ENCODE data around the gene CDK16.
A peak's percentile ranks its signal among the peaks of the same experiment; 100 is the strongest.

Gene CDK16

GRCh38 chrX:47184486-47184885 is 34.0 kb upstream of the CDK16 start:
- DNase-seq (ENCODE audit: low read depth, low spot score), result no peak
- no peak overlapping the region for H3K27ac ChIP-seq

GRCh38 chrX:47185241-47185640 is 33.2 kb upstream of the CDK16 start:
- H3K27ac ChIP-seq, result no peak overlapping the region
- no peak for DNase-seq (ENCODE audit: low read depth, low spot score)

- no peak overlapping the region for H3K27ac ChIP-seq
- no peak for DNase-seq (ENCODE audit: low read depth, low spot score)
These were observed 32.3 kb upstream of the CDK16 start for GRCh38 chrX:47186096-47186740.

- no peak overlapping the region for H3K27ac ChIP-seq
- no peak for DNase-seq (ENCODE audit: low read depth, low spot score)
These were observed 31.3 kb upstream of the CDK16 start for GRCh38 chrX:47187106-47187677.

GRCh38 chrX:47189906-47190305 is 28.6 kb upstream of the CDK16 start:
- DNase-seq (ENCODE audit: low read depth, low spot score), result no peak
- H3K27ac ChIP-seq, result no peak overlapping the region

GRCh38 chrX:47190445-47191269 is 27.8 kb upstream of the CDK16 start:
- peak; percentile 56 for DNase-seq (ENCODE audit: low read depth, low spot score)
- peak overlapping the region; percentile 69 for H3K27ac ChIP-seq

- peak overlapping the region; percentile 69 for H3K27ac ChIP-seq
- DNase-seq (ENCODE audit: low read depth, low spot score), result no peak
These were observed 27.1 kb upstream of the CDK16 start for GRCh38 chrX:47191331-47191730.

GRCh38 chrX:47191806-47192401 is 26.6 kb upstream of the CDK16 start:
- H3K27ac ChIP-seq, result peak overlapping the region; percentile 69
- DNase-seq (ENCODE audit: low read depth, low spot score), result no peak

- peak; percentile 66 for DNase-seq (ENCODE audit: low read depth, low spot score)
- peak within 1 kb of the TSS; percentile 75 for H3K27ac ChIP-seq
These were observed 24.8 kb upstream of the CDK16 start, which contains the start of gene UBA1 for GRCh38 chrX:47193475-47194193. Gene UBA1 (plus strand): TSS chrX:47193829. CDS start chrX:47198803, 4,974 bp downstream.

- peak overlapping the region; percentile 75 for H3K27ac ChIP-seq
- DNase-seq (ENCODE audit: low read depth, low spot score), result no peak
These were observed 24.2 kb upstream of the CDK16 start for GRCh38 chrX:47194194-47194787.

GRCh38 chrX:47196098-47196497 is 22.4 kb upstream of the CDK16 start:
- no peak for DNase-seq (ENCODE audit: low read depth, low spot score)
- peak overlapping the region; percentile 43 for H3K27ac ChIP-seq

GRCh38 chrX:47197526-47197925 is 21.0 kb upstream of the CDK16 start:
- H3K27ac ChIP-seq, result peak overlapping the region; percentile 43
- DNase-seq (ENCODE audit: low read depth, low spot score), result no peak

GRCh38 chrX:47198026-47198686 is 20.3 kb upstream of the CDK16 start:
- no peak for DNase-seq (ENCODE audit: low read depth, low spot score)
- H3K27ac ChIP-seq, result peak overlapping the region; percentile 43

GRCh38 chrX:47198687-47199080 is 19.8 kb upstream of the CDK16 start:
- peak overlapping the region; percentile 43 for H3K27ac ChIP-seq

GRCh38 chrX:47199286-47199685 is 19.2 kb upstream of the CDK16 start:
- H3K27ac ChIP-seq, result peak overlapping the region; percentile 43
- DNase-seq (ENCODE audit: low read depth, low spot score), result no peak

More at GRCh38 chrX:47198687-47199080, 19.8 kb upstream of the CDK16 start:
- DNase-seq (ENCODE audit: low read depth, low spot score), result no peak

- H3K27ac ChIP-seq, result peak overlapping the region; percentile 43
- no peak for DNase-seq (ENCODE audit: low read depth, low spot score)
These were observed 17.9 kb upstream of the CDK16 start for GRCh38 chrX:47200385-47201150.

GRCh38 chrX:47201345-47201944 is 17.0 kb upstream of the CDK16 start:
- peak overlapping the region; percentile 43 for H3K27ac ChIP-seq
- DNase-seq (ENCODE audit: low read depth, low spot score), result no peak

- no peak overlapping the region for H3K27ac ChIP-seq
- no peak for DNase-seq (ENCODE audit: low read depth, low spot score)
These were observed 16.2 kb upstream of the CDK16 start for GRCh38 chrX:47202316-47202715.

Data from epithelial cell of prostate (primary cell).